Measurements from ENCODE around the gene POU6F2. TPM values are rescaled to one million over a fixed set of nuclear protein-coding genes. Genes with fewer than 3 reads are reported as not detected.

The POU6F2 gene
- total RNA-seq, 1 donor from 2014 or later: 0.24 TPM

- ATAC-seq (no peak), DNase-seq (ENCODE audit: missing footprints) (no peak)
- intact Hi-C loops (cut with DNase I): no loop called here
Observed at GRCh38 chr7:39429421-39429820, 451.7 kb downstream of the POU6F2 start.

GRCh38 chr7:39430441-39430840, 452.7 kb downstream of the POU6F2 start:
- DNase-seq (ENCODE audit: missing footprints): no peak
- intact Hi-C loops (cut with DNase I): no loop called here
- no peak for ATAC-seq

GRCh38 chr7:39430909-39431641, 453.4 kb downstream of the POU6F2 start:
- ATAC-seq: no peak

GRCh38 chr7:39432368-39432767, 454.7 kb downstream of the POU6F2 start:
- no peak for ATAC-seq
- intact Hi-C loops (cut with DNase I): no loop called here
- no peak for DNase-seq (ENCODE audit: missing footprints)

More at GRCh38 chr7:39430909-39431641, 453.4 kb downstream of the POU6F2 start:
- DNase-seq (ENCODE audit: missing footprints): no peak
- intact Hi-C loops (cut with DNase I): no loop called here

- ATAC-seq: no peak
- DNase-seq (ENCODE audit: missing footprints): no peak
- intact Hi-C loops (cut with DNase I): no loop called here
Observed at GRCh38 chr7:39432807-39433416, 455.2 kb downstream of the POU6F2 start.

- ATAC-seq (no peak), DNase-seq (ENCODE audit: missing footprints) (no peak)
- intact Hi-C loops (cut with DNase I): no loop called here
Observed at GRCh38 chr7:39433550-39433949, 455.8 kb downstream of the POU6F2 start.

- no peak for DNase-seq (ENCODE audit: missing footprints)
- ATAC-seq: no peak
- intact Hi-C loops (cut with DNase I): no loop called here
Observed at GRCh38 chr7:39434012-39434411, 456.3 kb downstream of the POU6F2 start.

- no peak for ATAC-seq
- DNase-seq (ENCODE audit: missing footprints): no peak
- intact Hi-C loops (cut with DNase I): no loop called here
Observed at GRCh38 chr7:39446546-39446945, 468.8 kb downstream of the POU6F2 start.

GRCh38 chr7:39451901-39452300, 474.2 kb downstream of the POU6F2 start:
- intact Hi-C loops (cut with DNase I): no loop called here

GRCh38 chr7:39453743-39454355, 476.1 kb downstream of the POU6F2 start:
- intact Hi-C loops (cut with DNase I): no loop called here
- ATAC-seq: no peak
- no peak for DNase-seq (ENCODE audit: missing footprints)

More at GRCh38 chr7:39451901-39452300, 474.2 kb downstream of the POU6F2 start:
- DNase-seq (ENCODE audit: missing footprints) (no peak), ATAC-seq (no peak)

GRCh38 chr7:39458061-39458745, 480.5 kb downstream of the POU6F2 start:
- DNase-seq (ENCODE audit: missing footprints) (no peak), ATAC-seq (no peak)
- intact Hi-C loops (cut with DNase I): no loop called here

- ATAC-seq: no peak
- DNase-seq (ENCODE audit: missing footprints): no peak
- intact Hi-C loops (cut with DNase I): no loop called here
Observed at GRCh38 chr7:39459636-39460035, 481.9 kb downstream of the POU6F2 start.

- intact Hi-C loops (cut with DNase I): no loop called here
- DNase-seq (ENCODE audit: missing footprints) (no peak), ATAC-seq (no peak)
Observed at GRCh38 chr7:39460486-39460885, 482.8 kb downstream of the POU6F2 start.

- intact Hi-C loops (cut with DNase I): no loop called here
- no peak for ATAC-seq
Observed at GRCh38 chr7:39461263-39461820, 483.6 kb downstream of the POU6F2 start.

GRCh38 chr7:39463252-39463651, 485.5 kb downstream of the POU6F2 start:
- intact Hi-C loops (cut with DNase I): no loop called here
- DNase-seq (ENCODE audit: missing footprints): no peak
- ATAC-seq: no peak

More at GRCh38 chr7:39461263-39461820, 483.6 kb downstream of the POU6F2 start:
- DNase-seq (ENCODE audit: missing footprints): no peak

- ATAC-seq (peak; percentile 5), DNase-seq (ENCODE audit: missing footprints) (no peak)
- intact Hi-C loops (cut with DNase I): loop anchor here (2.0 kb wide), 2 partner anchors 532 to 668 kb away; no protein-coding TSS in a partner anchor
Observed at GRCh38 chr7:39464350-39465054, 486.8 kb downstream of the POU6F2 start.

- ATAC-seq (peak; percentile 63), DNase-seq (ENCODE audit: missing footprints) (no peak)
- intact Hi-C loops (cut with DNase I): loop anchor here (2.0 kb wide), 2 partner anchors 532 to 668 kb away; no protein-coding TSS in a partner anchor
Observed at GRCh38 chr7:39465055-39465929, 487.6 kb downstream of the POU6F2 start.

Data from Right ventricle myocardium inferior (tissue), 1 donor.